ENCODE results near the gene FUT6.

DNA sequence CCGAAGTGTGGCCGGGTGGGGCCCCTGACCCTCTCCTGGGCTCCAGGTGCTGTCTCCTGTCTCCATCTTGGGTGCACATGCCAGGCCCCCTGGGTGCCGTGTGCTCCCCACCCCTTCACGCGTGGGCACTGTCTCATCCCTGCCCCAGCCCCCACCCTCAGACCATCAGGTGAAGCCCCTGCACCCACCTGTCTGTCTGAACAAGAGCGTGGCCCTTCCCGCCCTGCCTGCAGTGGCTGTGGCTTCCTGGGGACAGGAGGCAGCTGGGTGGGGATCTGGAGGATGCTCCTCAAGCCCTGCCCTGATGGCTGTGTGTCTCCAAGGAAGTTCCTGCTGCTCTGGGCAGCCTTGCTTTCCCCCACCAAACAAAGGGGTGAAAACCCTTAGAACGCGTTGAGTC is 57.2 kb downstream of the FUT6 start:
- TF ChIP-seq, protein P1, sequence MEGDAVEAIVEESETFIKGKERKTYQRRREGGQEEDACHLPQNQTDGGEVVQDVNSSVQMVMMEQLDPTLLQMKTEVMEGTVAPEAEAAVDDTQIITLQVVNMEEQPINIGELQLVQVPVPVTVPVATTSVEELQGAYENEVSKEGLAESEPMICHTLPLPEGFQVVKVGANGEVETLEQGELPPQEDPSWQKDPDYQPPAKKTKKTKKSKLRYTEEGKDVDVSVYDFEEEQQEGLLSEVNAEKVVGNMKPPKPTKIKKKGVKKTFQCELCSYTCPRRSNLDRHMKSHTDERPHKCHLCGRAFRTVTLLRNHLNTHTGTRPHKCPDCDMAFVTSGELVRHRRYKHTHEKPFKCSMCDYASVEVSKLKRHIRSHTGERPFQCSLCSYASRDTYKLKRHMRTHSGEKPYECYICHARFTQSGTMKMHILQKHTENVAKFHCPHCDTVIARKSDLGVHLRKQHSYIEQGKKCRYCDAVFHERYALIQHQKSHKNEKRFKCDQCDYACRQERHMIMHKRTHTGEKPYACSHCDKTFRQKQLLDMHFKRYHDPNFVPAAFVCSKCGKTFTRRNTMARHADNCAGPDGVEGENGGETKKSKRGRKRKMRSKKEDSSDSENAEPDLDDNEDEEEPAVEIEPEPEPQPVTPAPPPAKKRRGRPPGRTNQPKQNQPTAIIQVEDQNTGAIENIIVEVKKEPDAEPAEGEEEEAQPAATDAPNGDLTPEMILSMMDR (IDR thresholded peaks at IDR 0.05; ENCODE audit: low read depth, low read length): no peak
- TF ChIP-seq MYC (IDR thresholded peaks at IDR 0.05; ENCODE audit: low read depth, low read length) (no peak), POLR2A (IDR thresholded peaks at IDR 0.05; ENCODE audit: extremely low read depth, insufficient read length) (no peak)
